ENCODE measurements around the gene RASSF3.
"Not testable (repeated sequence)": the region's sequence is repeated elsewhere in the genome, so short reads cannot be mapped to it uniquely, and the experiment has no call there.

Gene RASSF3

DNA sequence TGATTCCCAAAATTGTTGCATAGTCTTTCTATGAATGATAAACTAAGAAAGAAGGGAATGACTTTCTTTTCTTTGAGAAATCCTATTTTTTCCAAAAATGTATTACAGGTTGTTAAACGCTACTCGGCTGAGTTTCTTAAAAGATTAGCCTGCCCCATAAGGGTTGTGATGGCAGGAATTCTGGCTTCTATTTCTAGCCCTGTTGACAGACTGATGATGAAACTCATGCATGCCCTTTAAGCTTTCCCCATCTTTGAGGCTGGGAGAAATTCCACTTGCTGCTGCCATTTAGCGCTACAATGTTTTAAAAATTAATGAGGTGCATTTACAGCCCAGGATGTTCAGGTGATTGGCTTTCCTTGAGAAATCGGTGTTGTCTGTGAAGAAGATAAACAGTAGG, 33.2 kb upstream of the RASSF3 start:
- H3K27ac ChIP-seq (ENCODE audit: low read depth, low read length) = no peak overlapping the region
- no peaks in the 10 kb centered on the region for H3K27me3 ChIP-seq (ENCODE audit: control insufficient read depth, insufficient read depth, low read length)
- H3K9ac ChIP-seq (ENCODE audit: low read depth, low read length) = no peak overlapping the region
- peaks cover 13% of the 10 kb centered on the region for H3K9me3 ChIP-seq (ENCODE audit: control insufficient read depth, insufficient read depth, low read length)
- no peaks in the 10 kb centered on the region for H3K4me1 ChIP-seq (ENCODE audit: control insufficient read depth, insufficient read depth, low read length)
- no peaks in the 10 kb centered on the region for H3K36me3 ChIP-seq (ENCODE audit: control insufficient read depth, insufficient read depth, low read length)
- no peak overlapping the region for H3K4me3 ChIP-seq (ENCODE audit: low read depth, low read length)

DNA sequence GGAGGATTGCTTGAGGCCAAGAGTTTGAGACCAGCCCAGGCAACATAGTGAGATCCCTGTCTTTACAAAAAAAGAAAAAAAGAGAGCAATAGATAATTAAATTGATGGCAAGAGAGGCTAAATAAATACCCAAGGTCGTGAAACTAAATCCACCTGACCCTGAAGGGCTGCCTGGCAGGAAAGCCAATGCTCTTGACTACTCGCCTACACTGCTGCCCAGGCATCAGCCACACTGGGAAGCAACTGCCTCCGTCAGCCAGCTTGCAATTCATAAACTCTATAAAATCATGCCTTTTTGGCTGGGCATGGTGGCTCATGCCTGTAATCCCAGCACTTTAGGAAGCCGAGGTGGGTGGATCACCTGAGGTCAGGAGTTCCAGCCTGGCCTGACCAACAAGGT, 31.7 kb upstream of the RASSF3 start:
- Histone ChIP-seq H3K4me1 (ENCODE audit: control insufficient read depth, insufficient read depth, low read length) (0 out of 2 replicates have a peak, but pooled peaks cover 8% of the 10 kb centered on the region), H3K4me3 (ENCODE audit: low read depth, low read length) (no peak overlapping the region), H3K27me3 (ENCODE audit: control insufficient read depth, insufficient read depth, low read length) (no peaks in the 10 kb centered on the region), H3K9me3 (ENCODE audit: control insufficient read depth, insufficient read depth, low read length) (peaks cover 13% of the 10 kb centered on the region), H3K36me3 (ENCODE audit: control insufficient read depth, insufficient read depth, low read length) (no peaks in the 10 kb centered on the region), H3K9ac (ENCODE audit: low read depth, low read length) (no peak overlapping the region), H3K27ac (ENCODE audit: low read depth, low read length) (no peak overlapping the region)

DNA sequence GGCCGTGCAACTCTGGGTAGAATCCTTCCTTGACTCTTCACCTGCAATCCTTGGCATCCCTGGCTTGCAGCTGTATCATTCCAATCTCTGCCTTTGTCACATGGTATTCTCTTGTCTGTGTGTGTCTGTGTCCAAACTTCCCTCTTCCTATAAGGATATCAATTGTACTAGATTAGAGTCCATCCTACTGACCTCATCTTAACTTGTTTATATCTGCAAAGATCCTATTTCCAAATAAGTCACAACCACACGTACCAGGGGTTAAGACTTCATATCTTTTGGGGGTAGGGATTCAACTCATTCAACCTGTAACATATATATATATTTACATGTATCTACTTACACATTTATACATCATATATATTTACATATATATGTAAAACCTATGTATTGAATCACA, 29.6 kb upstream of the RASSF3 start:
- Histone ChIP-seq H3K36me3 (ENCODE audit: control insufficient read depth, insufficient read depth, low read length) (no peaks in the 10 kb centered on the region), H3K4me3 (ENCODE audit: low read depth, low read length) (no peak overlapping the region), H3K27me3 (ENCODE audit: control insufficient read depth, insufficient read depth, low read length) (no peaks in the 10 kb centered on the region), H3K9ac (ENCODE audit: low read depth, low read length) (no peak overlapping the region), H3K4me1 (ENCODE audit: control insufficient read depth, insufficient read depth, low read length) (peaks cover 18% of the 10 kb centered on the region), H3K27ac (ENCODE audit: low read depth, low read length) (no peak overlapping the region), H3K9me3 (ENCODE audit: control insufficient read depth, insufficient read depth, low read length) (peaks cover under 1% of the 10 kb centered on the region; the same call in 1 of the 2 replicates)

DNA sequence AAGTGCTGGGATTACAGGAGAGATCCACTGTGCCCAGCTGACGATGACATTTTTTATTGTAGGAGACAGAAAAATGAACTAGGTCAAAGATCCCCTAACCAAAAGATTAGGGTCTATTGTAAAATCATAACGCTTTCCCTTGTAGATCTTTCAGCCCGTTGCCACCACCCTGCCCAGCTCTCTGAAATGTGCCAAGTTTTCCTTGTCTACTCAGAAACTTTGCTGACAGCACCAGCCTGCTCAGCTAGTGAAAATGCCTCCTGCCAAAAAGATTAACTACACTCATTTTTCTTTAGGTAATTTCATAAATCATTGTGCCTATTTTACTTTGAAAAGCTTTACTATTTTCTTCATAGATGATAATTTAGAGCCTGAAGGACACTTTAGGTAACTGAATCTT, 28.2 kb upstream of the RASSF3 start:
- Histone ChIP-seq H3K27me3 (ENCODE audit: control insufficient read depth, insufficient read depth, low read length) (no peaks in the 10 kb centered on the region), H3K4me1 (ENCODE audit: control insufficient read depth, insufficient read depth, low read length) (peaks cover 18% of the 10 kb centered on the region), H3K36me3 (ENCODE audit: control insufficient read depth, insufficient read depth, low read length) (no peaks in the 10 kb centered on the region), H3K27ac (ENCODE audit: low read depth, low read length) (no peak overlapping the region), H3K9ac (ENCODE audit: low read depth, low read length) (no peak overlapping the region), H3K4me3 (ENCODE audit: low read depth, low read length) (no peak overlapping the region), H3K9me3 (ENCODE audit: control insufficient read depth, insufficient read depth, low read length) (no peaks in the 10 kb centered on the region)

DNA sequence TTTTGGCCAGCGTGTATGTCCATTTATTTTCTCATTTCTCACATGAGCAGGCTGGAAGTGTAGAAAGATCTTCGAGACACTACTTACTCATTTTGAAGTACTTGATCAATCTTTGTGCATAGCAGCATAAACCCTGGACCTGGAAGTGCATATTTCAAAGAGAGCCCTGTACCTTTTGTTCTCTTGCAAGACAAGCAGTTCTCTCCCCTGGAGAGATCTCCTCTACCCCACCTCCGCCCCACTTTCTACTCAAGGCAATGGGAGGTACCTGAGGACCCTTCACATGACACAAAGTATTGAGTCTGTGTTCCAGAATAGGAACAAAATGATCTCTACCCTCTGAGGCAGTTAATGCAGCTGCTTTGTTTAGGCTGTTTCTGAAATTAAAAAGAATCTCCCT, 27.4 kb upstream of the RASSF3 start:
- H3K9ac ChIP-seq (ENCODE audit: low read depth, low read length) = no peak overlapping the region

DNA sequence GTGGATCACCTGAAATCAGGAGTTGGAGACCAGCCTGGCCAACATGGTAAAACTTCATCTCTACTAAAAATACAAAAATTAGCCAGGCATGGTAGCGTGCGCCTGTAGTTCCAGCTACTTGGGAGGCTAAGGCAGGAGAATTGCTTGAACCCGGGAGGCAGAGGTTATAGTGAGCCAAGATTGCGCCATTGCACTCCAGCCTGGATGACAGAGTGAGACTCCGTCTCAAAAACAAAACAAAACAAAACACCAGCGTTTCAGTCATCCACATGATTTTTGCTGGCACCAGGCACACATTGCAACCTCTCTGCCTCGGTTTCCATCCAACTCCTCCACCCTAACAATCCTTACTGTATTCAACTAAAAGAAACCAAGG, 26.9 kb upstream of the RASSF3 start:
- H3K4me3 ChIP-seq (ENCODE audit: low read depth, low read length); H3K27ac ChIP-seq (ENCODE audit: low read depth, low read length); H3K9me3 ChIP-seq (ENCODE audit: control insufficient read depth, insufficient read depth, low read length); H3K27me3 ChIP-seq (ENCODE audit: control insufficient read depth, insufficient read depth, low read length); H3K9ac ChIP-seq (ENCODE audit: low read depth, low read length); H3K36me3 ChIP-seq (ENCODE audit: control insufficient read depth, insufficient read depth, low read length): not testable (repeated sequence)
- peaks cover 18% of the 10 kb centered on the region for H3K4me1 ChIP-seq (ENCODE audit: control insufficient read depth, insufficient read depth, low read length)

More for the DNA sequence above, 27.4 kb upstream of the RASSF3 start:
- Histone ChIP-seq H3K9me3 (ENCODE audit: control insufficient read depth, insufficient read depth, low read length) (no peaks in the 10 kb centered on the region), H3K36me3 (ENCODE audit: control insufficient read depth, insufficient read depth, low read length) (no peaks in the 10 kb centered on the region), H3K27me3 (ENCODE audit: control insufficient read depth, insufficient read depth, low read length) (no peaks in the 10 kb centered on the region), H3K4me3 (ENCODE audit: low read depth, low read length) (no peak overlapping the region), H3K4me1 (ENCODE audit: control insufficient read depth, insufficient read depth, low read length) (peaks cover 18% of the 10 kb centered on the region), H3K27ac (ENCODE audit: low read depth, low read length) (no peak overlapping the region)

DNA sequence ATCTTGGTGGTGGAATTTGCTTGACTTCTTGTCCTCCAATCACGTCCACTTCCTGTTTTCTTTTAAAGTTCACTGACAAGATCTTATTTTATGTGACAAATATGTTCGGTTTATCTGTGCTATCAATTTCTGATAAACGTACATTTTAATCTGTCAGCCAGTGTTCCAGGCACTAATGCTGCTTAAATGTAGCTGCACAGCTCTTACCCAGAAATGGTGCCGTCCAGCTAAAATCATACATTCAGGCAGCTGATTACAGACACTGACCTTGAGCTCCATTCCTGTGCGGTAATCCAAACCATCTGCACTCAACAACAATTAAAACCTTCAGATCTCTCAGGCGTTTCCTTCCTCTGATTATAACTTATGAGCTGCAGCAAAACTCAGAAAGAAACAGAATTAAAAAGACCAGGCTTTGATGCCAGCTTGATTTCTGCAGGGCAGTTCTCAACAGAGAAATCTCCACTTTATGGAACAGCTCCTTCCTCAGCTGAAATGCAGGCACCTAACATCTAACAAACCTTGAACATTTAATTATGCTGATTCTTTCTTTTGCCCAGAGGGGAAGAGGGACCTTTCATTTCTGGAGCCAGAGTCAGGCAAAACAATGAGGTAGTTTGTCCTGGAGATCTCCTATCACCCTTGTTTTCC, 26.4 kb upstream of the RASSF3 start:
- no peak overlapping the region for H3K27ac ChIP-seq (ENCODE audit: low read depth, low read length)
- no peaks in the 10 kb centered on the region for H3K36me3 ChIP-seq (ENCODE audit: control insufficient read depth, insufficient read depth, low read length)
- H3K9me3 ChIP-seq (ENCODE audit: control insufficient read depth, insufficient read depth, low read length) = no peaks in the 10 kb centered on the region
- no peaks in the 10 kb centered on the region for H3K27me3 ChIP-seq (ENCODE audit: control insufficient read depth, insufficient read depth, low read length)
- no peak overlapping the region for H3K4me3 ChIP-seq (ENCODE audit: low read depth, low read length)
- H3K9ac ChIP-seq (ENCODE audit: low read depth, low read length) = no peak overlapping the region
- H3K4me1 ChIP-seq (ENCODE audit: control insufficient read depth, insufficient read depth, low read length) = peaks cover 18% of the 10 kb centered on the region

DNA sequence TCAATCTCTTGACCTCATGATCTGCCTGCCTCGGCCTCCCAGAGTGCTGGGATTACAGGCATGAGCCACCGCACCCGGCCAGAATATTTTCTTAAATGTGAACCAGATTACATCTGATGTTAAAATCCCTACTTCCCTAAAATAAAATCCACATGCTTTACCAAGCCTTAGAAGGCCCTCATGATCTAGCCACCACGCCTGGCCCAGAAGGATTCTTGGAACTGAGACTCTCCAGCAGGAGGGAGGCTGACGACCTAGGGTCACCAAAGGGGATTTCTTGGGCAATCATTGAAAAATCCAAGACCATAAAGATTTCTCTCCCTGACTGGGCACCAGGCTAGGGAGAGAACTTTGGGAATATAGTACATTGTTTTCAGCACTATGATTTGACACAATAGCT, 25.2 kb upstream of the RASSF3 start:
- Histone ChIP-seq H3K9me3 (ENCODE audit: control insufficient read depth, insufficient read depth, low read length) (no peaks in the 10 kb centered on the region), H3K27me3 (ENCODE audit: control insufficient read depth, insufficient read depth, low read length) (no peaks in the 10 kb centered on the region), H3K4me1 (ENCODE audit: control insufficient read depth, insufficient read depth, low read length) (peaks cover 18% of the 10 kb centered on the region), H3K4me3 (ENCODE audit: low read depth, low read length) (no peak overlapping the region), H3K36me3 (ENCODE audit: control insufficient read depth, insufficient read depth, low read length) (no peaks in the 10 kb centered on the region), H3K9ac (ENCODE audit: low read depth, low read length) (no peak overlapping the region), H3K27ac (ENCODE audit: low read depth, low read length) (no peak overlapping the region)

DNA sequence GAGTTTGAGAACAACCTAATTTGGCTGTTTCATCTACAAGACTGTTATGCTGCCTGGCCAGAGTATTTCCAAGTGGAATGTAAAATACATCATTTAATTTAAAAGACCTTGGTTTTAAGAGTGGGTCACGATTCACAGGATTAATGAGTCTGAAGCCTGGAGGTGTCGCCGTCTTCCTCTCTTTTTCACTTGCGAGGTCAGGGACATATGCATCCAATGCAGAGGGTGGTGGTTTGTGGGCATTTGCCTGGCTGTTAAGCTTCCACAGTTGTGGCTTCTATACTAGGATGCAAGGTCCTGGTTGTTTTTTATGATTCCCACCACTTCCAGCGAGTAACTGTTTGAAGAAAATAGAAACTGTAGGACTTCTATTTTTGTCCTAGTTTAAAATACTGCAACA, 22.8 kb upstream of the RASSF3 start:
- Histone ChIP-seq H3K4me1 (ENCODE audit: control insufficient read depth, insufficient read depth, low read length) (peaks cover 18% of the 10 kb centered on the region), H3K4me3 (ENCODE audit: low read depth, low read length) (no peak overlapping the region), H3K27ac (ENCODE audit: low read depth, low read length) (no peak overlapping the region), H3K36me3 (ENCODE audit: control insufficient read depth, insufficient read depth, low read length) (no peaks in the 10 kb centered on the region), H3K9me3 (ENCODE audit: control insufficient read depth, insufficient read depth, low read length) (no peaks in the 10 kb centered on the region), H3K9ac (ENCODE audit: low read depth, low read length) (no peak overlapping the region), H3K27me3 (ENCODE audit: control insufficient read depth, insufficient read depth, low read length) (no peaks in the 10 kb centered on the region)

DNA sequence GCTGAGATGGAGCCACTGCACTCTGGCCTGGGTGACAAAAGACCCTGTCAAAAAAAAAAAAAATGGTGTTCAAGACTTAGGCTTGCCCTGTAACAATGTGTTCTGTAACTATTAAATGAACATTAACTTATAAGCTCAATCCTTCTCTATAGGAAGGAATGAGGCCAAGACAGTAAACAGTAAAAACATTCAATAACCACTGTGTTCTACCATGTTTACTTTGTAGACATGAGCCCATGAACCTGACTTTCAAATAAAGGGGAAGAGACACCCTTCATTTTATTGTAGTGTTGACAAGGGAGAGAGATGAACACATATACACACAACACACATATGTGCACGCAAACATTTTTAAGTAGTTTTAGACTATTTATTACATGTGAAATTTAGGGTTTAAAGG, 20.1 kb upstream of the RASSF3 start:
- no peak overlapping the region for H3K4me3 ChIP-seq (ENCODE audit: low read depth, low read length)
- H3K36me3 ChIP-seq (ENCODE audit: control insufficient read depth, insufficient read depth, low read length) = no peaks in the 10 kb centered on the region
- no peaks in the 10 kb centered on the region for H3K9me3 ChIP-seq (ENCODE audit: control insufficient read depth, insufficient read depth, low read length)
- H3K9ac ChIP-seq (ENCODE audit: low read depth, low read length) = no peak overlapping the region
- H3K27me3 ChIP-seq (ENCODE audit: control insufficient read depth, insufficient read depth, low read length) = no peaks in the 10 kb centered on the region
- no peak overlapping the region for H3K27ac ChIP-seq (ENCODE audit: low read depth, low read length)
- peaks cover 1% of the 10 kb centered on the region for H3K4me1 ChIP-seq (ENCODE audit: control insufficient read depth, insufficient read depth, low read length)

DNA sequence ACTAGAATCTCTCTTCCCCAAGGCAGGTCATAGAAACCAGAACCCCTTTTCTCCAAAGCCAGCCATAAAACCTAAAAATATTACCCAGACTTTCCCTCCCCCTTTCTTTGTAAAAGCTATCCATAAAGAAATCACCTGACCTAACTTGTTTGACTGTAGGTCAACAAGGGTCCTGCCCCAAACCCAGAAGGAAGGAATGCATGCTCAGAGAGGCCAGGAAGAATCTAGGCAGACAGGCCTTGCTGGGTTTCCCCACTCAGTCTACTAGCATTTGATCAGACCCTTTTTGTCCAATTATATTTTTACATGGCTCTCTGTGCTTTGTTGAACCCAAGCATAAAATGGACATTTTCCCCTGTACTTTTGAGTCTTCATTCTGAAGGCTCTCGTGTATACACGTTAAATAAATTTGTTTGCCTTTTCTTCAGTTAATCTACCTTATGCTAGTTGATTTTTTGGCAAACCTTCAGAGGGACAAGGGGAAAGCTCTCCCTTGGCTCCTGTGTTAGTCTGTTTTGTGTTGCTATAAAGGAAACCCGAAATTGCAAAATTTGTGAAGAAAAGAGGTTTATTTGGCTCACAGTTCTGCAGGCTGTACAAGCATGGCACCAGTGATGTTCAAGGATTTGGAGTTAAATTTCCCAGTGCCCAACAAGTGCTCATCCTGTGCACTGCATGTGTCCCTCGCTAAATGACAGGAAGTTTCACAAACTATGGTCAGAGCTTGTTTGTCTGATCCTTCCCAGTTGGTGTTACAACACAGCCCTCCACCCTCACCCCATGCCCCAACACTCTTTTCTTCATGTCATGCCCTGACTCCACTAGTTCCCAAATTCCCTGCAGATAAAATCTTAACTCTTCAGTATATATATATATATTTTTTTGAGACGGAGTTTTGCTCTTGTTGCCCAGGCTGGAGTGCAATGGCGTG, 14.2 kb upstream of the RASSF3 start:
- no peak overlapping the region for H3K9ac ChIP-seq (ENCODE audit: low read depth, low read length)
- H3K9me3 ChIP-seq (ENCODE audit: control insufficient read depth, insufficient read depth, low read length) = no peaks in the 10 kb centered on the region
- H3K27ac ChIP-seq (ENCODE audit: low read depth, low read length) = no peak overlapping the region
- no peak overlapping the region for H3K4me3 ChIP-seq (ENCODE audit: low read depth, low read length)
- no peaks in the 10 kb centered on the region for H3K36me3 ChIP-seq (ENCODE audit: control insufficient read depth, insufficient read depth, low read length)
- peaks cover 17% of the 10 kb centered on the region for H3K4me1 ChIP-seq (ENCODE audit: control insufficient read depth, insufficient read depth, low read length)
- H3K27me3 ChIP-seq (ENCODE audit: control insufficient read depth, insufficient read depth, low read length) = no peaks in the 10 kb centered on the region
